PFSK-1 (cell line): Measurements from ENCODE around the gene IQGAP1.

Experiments used
- FOXP2 ChIP-seq: optimal IDR thresholded peaks from 2 replicates; pipeline ENCODE3; 2011; ENCODE audit warnings: borderline replicate concordance, control low read depth, inconsistent platforms; ENCODE audit not compliant: insufficient read depth; ENCODE audit errors: extremely low read length, extremely low read depth
- POLR2AphosphoS5 ChIP-seq: IDR thresholded peaks from 2 replicates; pipeline ENCODE4 v1.6.1; 2012; ENCODE audit warnings: low read depth, mild to moderate bottlenecking, control low read depth, low read length, moderate library complexity
- REST ChIP-seq, 2 experiments: IDR thresholded peaks; 2 replicates each; pipeline versions ENCODE4 v1.6.1 to v1.8.0; 2011 to 2012; ENCODE audit warnings: low read depth in 2 of 2, low read length in 2 of 2, control low read depth in 1 of 2, inconsistent platforms in 1 of 2, mild to moderate bottlenecking in 1 of 2, moderate library complexity in 1 of 2; ENCODE audit not compliant: insufficient read depth in 1 of 2
- SIN3A ChIP-seq: IDR thresholded peaks from 2 replicates; pipeline ENCODE4 v1.6.1; 2012; ENCODE audit warnings: mild to moderate bottlenecking, low read length, moderate library complexity, borderline replicate concordance; ENCODE audit not compliant: insufficient read depth
- TAF1 ChIP-seq: IDR thresholded peaks from 2 replicates; pipeline ENCODE4 v1.6.1; 2012; ENCODE audit warnings: low read length, control low read depth, borderline replicate concordance; ENCODE audit not compliant: insufficient read depth

DNA sequence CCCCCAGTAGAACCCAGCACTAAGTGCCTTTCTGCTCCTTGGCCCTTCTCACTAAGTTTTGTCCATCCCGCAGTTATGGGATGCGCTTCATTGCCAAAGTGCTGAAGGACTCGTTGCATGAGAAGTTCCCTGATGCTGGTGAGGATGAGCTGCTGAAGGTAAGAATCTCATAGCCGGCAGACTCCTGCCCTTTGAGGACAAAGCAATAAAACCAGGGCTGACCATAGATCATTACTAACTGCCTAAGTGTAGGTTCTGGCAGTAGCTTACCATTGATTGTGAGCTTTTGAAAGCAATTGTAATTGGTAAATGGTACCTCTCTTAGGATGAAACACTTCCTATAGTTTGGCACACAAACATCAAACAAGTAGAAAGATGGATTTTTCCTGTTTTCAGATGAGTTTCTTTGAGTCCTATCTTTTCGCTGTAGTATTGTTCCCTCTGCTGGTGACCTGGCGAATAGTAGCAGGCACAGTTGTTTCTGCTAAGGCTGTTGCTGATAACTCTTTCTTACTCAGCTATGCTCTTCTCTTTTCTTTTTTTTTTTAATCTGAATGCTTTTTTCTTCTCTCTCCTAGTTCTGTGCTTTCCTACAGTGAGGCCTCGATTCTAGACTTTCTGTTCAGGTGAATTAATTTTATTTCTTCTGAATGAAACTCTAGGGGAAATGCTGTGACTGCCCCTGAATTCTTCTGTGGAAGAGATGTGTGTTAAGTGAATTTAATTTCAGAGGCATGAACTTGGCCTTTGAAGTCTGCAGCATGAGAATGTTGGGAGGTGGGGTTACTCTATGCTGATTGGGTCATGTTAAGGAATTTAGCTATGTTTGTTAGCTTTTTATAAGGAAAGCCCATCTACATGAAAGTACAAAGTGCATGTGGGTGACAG lies 94.3 kb downstream of the IQGAP1 start:
- TF ChIP-seq POLR2AphosphoS5 (no peak), REST (IDR thresholded peaks at IDR 0.05; ENCODE audit: insufficient read depth in 1 of 2, low read depth in 2 of 2, low read length in 2 of 2) (no peak), TAF1 (no peak), SIN3A (no peak), FOXP2 (no peak)
